ENCODE data around the gene ADAM22.

DNA sequence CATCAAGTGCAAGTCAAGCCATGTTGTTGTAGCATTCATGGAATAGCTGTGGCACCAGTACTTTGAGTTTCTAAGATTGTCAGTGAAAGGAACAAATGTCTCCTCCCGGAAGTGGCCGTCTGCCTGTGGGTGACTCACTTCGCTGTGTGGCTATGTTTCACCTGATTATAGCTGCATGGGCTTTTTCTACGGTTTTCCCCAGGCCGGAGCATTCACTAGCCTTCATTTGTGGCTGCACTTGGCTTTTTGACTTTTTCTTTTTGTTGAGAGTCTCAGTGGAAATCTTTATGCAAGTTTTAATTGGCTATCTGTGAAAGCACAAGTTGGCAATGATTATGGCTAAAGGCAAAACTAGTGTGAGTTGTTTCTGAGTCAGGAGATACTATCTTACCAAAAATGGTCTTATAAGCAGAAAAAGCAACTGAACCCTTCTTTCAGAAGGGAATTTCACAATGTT is 250.8 kb downstream of the ADAM22 start:
- TF ChIP-seq EZH2 (IDR thresholded peaks at IDR 0.05) (no peak), POLR2AphosphoS5 (IDR thresholded peaks at IDR 0.05; ENCODE audit: borderline replicate concordance, low read depth, low read length) (no peak), FOXP2 (optimal IDR thresholded peaks at IDR 0.05; ENCODE audit: control extremely low read depth, extremely low read length, insufficient read depth) (no peak)
